SK-MEL-5 (cell line): ENCODE data around the gene AMER3. TPM values are rescaled to one million over a fixed set of nuclear protein-coding genes. Genes with fewer than 3 reads are reported as not detected.
"Not testable (repeated sequence)": the region's sequence is repeated elsewhere in the genome, so short reads cannot be mapped to it uniquely, and the experiment has no call there.

Source experiments
- DNase-seq: peaks from one replicate; pipeline ENCODE4 v3.0.0-alpha.2; 2016; ENCODE audit warnings: low read depth, low spot score
- in situ Hi-C: cut with HindIII; loops from 2 replicates; pipeline ENCODE4 v1.10.0; 2016; ENCODE audit warnings: low sequenced_read_pairs, high pct_unique_total_duplicates, low pct_unique_long_range_greater_than_20kb
- polyA plus RNA-seq, 2 experiments: library from polyadenylated mRNA; depleted of rRNA; stranded (reverse); fragments of >200 nt; gene quantifications; 2 replicates each; pipeline ENCODE4 v1.2.3, GENCODE V29; 2015
- total RNA-seq: library from RNA; depleted of rRNA; stranded (reverse); fragments of >200 nt; shearing (Covaris generic); gene quantifications from 2 replicates; pipeline ENCODE4 v1.2.3, GENCODE V29; 2014; rRNA removed

The AMER3 gene
- total RNA-seq: not detected in 2 replicates
- not detected in 2 replicates for polyA plus RNA-seq (2015; cell fraction: cytosol; rRNA removed)
- not detected in 2 replicates for polyA plus RNA-seq (2015; cell fraction: nucleus; rRNA removed)

DNA sequence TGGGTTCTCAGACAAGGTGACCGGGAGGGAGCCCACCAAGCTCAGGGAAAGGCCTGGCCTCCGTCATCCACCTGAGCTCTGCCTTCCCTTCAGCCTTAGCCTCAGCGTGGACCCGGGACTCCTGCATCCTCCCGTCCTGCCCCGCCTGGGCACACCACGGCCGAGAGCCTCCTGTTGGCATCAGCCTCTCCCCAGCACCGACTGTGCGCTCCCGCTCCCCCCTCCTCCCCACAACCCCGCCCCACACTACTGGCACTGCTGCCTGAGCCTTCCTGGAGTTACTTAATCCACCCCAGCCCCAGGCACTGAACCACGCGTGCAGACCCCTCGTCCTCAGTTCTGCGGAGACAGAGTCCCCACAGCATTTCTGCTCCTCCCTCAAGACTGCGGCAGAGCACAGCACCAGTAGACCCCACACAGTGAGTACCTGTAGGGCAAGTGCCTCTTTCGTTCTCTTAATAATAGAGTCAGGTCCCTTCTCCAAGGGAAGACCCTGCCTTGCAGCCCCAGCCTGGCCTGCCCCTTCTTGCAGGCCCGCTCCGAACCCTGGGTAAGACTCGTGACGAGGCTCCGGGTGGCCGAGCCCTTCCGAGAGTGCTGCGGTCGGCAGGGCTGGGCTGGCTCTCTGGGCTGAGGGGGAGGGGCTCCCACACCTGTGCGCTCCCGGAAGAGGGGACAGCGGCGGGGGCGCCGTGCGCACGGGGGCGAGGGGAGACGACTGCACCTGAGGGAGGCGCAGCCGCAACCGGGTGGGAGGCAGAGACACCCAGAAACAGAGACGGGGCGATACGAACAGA, at the start of gene AMER3:
AMER3 (plus strand) TSS at position 285 of the 797 bp plus-strand sequence. CDS start 6,533 bp downstream, outside the sequence.
- no peak for DNase-seq

GRCh38 chr2:130714795-130715194, 40.5 kb upstream of the AMER3 start:
- DNase-seq, in situ Hi-C loops: not testable (repeated sequence)

More for the DNA sequence above, at the start of gene AMER3:
- in situ Hi-C loops: no loop called here

DNA sequence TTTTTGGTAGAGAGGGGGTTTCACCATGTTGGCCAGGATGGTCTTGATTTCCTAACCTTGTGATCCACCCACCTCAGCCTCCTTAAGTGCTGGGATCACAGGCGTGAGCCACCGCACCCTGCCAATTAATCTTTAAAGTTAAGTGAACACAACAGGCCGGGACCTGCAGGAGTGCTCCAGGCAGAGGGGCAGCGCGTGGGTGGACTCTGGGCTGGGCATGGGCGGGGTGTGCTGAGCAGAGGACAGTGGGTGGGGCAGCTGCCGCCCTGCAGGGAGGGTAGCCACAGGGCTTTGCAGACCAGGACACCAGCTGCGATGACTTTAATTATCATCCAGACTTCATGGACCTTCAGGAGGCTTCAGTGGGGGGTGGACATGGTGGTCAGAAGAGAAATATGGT, 35.3 kb upstream of the AMER3 start:
- in situ Hi-C loops: no loop called here
- DNase-seq: no peak

GRCh38 chr2:130720528-130720927, 34.8 kb upstream of the AMER3 start:
- in situ Hi-C loops: no loop called here
- DNase-seq: no peak

- DNase-seq: no peak
- in situ Hi-C loops: no loop called here
Measured at GRCh38 chr2:130724455-130724854, 30.9 kb upstream of the AMER3 start.

GRCh38 chr2:130726614-130727180, 28.6 kb upstream of the AMER3 start:
- no peak for DNase-seq
- in situ Hi-C loops: no loop called here

- in situ Hi-C loops: no loop called here
- peak; percentile 87 for DNase-seq
Measured at GRCh38 chr2:130727286-130727924, 27.9 kb upstream of the AMER3 start.

DNA sequence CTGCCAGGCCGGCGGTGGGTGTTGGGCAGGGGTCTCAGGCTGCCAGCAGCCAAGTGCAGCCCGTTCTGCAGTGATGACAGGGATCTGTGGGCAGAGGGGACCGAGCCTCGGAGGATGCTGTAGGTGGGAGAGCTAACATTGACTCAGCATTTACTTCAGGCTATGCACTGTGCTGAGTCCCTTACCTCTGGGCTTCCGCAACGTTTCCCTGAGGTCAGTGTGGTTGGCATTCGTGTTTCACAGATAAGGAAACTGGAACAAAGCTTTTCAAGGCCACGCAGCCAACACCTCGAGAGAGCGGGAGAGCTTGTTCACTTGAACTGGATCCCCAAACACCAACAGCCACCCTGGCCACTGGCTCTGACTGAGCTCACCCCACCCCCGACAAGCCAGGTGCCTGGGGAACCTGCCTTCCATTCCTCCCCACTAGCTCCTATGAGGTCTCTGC, 27.3 kb upstream of the AMER3 start:
- DNase-seq: no peak
- in situ Hi-C loops: no loop called here

- no peak for DNase-seq
- in situ Hi-C loops: no loop called here
Measured at GRCh38 chr2:130728549-130729316, 26.6 kb upstream of the AMER3 start, which contains the start of gene GPR148. GPR148 (plus strand) TSS chr2:130729070; CDS start chr2:130729152, 82 bp downstream.

GRCh38 chr2:130729322-130730299, 25.7 kb upstream of the AMER3 start:
- no peak for DNase-seq
- in situ Hi-C loops: no loop called here

DNA sequence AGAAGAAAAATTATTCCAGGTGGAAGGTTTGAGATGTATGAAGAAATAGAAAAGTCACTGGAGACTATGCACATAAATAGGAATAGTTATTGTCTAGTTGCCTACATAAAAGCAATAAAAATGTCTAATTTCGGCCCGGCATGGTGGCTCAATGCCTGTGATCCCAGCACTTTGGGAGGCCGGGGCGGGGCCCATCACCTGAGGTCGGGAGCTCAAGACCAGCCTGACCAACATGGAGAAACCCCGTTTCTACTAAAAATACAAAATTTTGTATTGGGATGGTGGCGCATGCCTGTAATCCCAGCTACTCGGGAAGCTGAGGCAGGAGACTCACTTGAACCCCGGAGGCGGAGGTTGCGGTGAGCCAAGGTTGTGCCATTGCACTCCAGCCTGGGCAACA, 23.1 kb upstream of the AMER3 start:
- in situ Hi-C loops, DNase-seq: not testable (repeated sequence)

DNA sequence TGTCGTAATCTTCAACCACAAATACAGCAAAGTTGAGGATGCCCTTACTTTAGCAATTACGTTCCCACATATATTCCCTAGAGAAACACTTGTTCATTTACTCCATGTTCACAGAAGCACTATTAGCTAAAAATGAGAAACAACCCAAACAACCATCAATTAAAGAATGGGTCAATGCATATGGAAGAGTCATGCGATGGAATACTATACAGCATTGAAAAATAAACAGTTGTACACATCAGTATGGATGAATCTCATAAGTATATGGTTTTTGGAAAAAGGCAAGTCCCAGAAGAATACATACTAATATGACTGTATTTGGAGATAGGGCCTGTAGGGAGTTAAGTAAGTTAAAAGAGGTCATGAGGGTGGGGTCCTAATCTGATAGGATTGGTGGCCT, 20.1 kb upstream of the AMER3 start:
- in situ Hi-C loops: no loop called here
- DNase-seq: no peak

- no peak for DNase-seq
- in situ Hi-C loops: no loop called here
Measured at GRCh38 chr2:130736487-130736886, 18.9 kb upstream of the AMER3 start.

DNA sequence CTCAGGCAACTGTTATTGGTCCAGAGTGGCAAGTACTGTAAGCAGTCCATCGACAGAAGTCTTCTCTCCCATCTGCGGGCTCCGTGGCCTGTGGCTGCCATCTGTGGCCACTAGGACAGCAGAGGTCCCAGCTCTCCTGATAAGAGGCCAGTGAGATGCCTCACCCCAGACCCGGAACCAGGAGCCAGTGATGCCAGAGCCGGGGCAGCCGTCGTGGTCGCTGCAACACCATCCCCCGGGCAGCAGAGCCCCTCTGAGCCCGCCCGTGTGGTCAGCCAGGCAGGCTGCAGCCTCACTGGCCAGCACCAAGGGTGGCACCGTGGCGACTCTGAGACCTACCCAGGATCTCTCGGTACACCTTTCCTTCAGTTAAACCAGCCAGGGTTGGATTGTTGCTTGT, 17.7 kb upstream of the AMER3 start:
- no peak for DNase-seq
- in situ Hi-C loops: no loop called here

GRCh38 chr2:130740671-130741070, 14.7 kb upstream of the AMER3 start:
- DNase-seq: no peak
- in situ Hi-C loops: no loop called here

GRCh38 chr2:130743278-130743677, 12.1 kb upstream of the AMER3 start:
- in situ Hi-C loops: no loop called here
- DNase-seq: no peak
